MCF 10A (cell line): ENCODE data around the gene ACSS2. TPM values are rescaled to one million over a fixed set of nuclear protein-coding genes. Genes with fewer than 3 reads are reported as not detected.
"Not testable (repeated sequence)": the region's sequence is repeated elsewhere in the genome, so short reads cannot be mapped to it uniquely, and the experiment has no call there.

Source experiments
- BruUV-seq: library from RNA; stranded (reverse); fragments of 400-500 nt; replicated peaks from 2 replicates; lab custom pipeline; 2021; lab: Mats Ljungman, UMichigan
- CTCF ChIA-PET: fragments of 300-600 bp; sonication (Branson Sonifier 250); formaldehyde crosslinking; extraction: SDS; loops from one replicate; lab custom pipeline; 2021; ENCODE audit warnings: antibody characterized with exemption, inconsistent platforms; lab: Yijun Ruan, JAX
- POLR2A ChIA-PET: fragments of 300-600, 350-650 bp; sonication (Branson Sonifier 250); formaldehyde crosslinking; extraction: SDS; loops from one replicate; lab custom pipeline; 2020; ENCODE audit warnings: antibody characterized with exemption, inconsistent platforms; lab: Yijun Ruan, JAX
- DNase-seq: peaks from one replicate; pipeline ENCODE4 v3.0.0-alpha.2; 2018; ENCODE audit not compliant: unreplicated experiment
- H3K27ac Mint-ChIP-seq: one replicate; pipeline ENCODE4 v1.8.0; 2022; ENCODE audit warnings: mild to moderate bottlenecking, low read depth, mixed read lengths; ENCODE audit not compliant: unreplicated experiment
- H3K27me3 Mint-ChIP-seq: one replicate; pipeline ENCODE4 v1.8.0; 2022; ENCODE audit warnings: mixed read lengths; ENCODE audit not compliant: insufficient read depth, unreplicated experiment
- H3K36me3 Mint-ChIP-seq: one replicate; pipeline ENCODE4 v1.8.0; 2022; ENCODE audit warnings: mild to moderate bottlenecking, moderate library complexity, mixed read lengths; ENCODE audit not compliant: insufficient read depth, unreplicated experiment
- H3K4me1 Mint-ChIP-seq: one replicate; pipeline ENCODE4 v1.8.0; 2022; ENCODE audit warnings: mixed read lengths; ENCODE audit not compliant: insufficient read depth, unreplicated experiment
- H3K4me3 Mint-ChIP-seq: one replicate; pipeline ENCODE4 v1.8.0; 2022; ENCODE audit warnings: mild to moderate bottlenecking, moderate library complexity, mixed read lengths; ENCODE audit not compliant: unreplicated experiment
- H3K9me3 Mint-ChIP-seq: one replicate; pipeline ENCODE4 v1.8.0; 2022; ENCODE audit warnings: mixed read lengths; ENCODE audit not compliant: unreplicated experiment
- intact Hi-C: fragments of 100-400 bp; cut with micrococcal nuclease; formaldehyde crosslinking; loops from 2 replicates; pipeline ENCODE4 v1.14.1; 2022
- total RNA-seq: library from RNA; stranded (reverse); gene quantifications from 2 replicates; pipeline ENCODE4 v1.2.3, GENCODE V29; 2022
- TF ChIP-seq, protein P1 (sequence below): fragments of 200-600 bp; IDR thresholded peaks from one replicate; pipeline ENCODE4 v1.8.0; 2022; ENCODE audit warnings: antibody characterized with exemption, mild to moderate bottlenecking; ENCODE audit not compliant: unreplicated experiment

Gene ACSS2
- total RNA-seq, 1 experiment from 2014 or later, result 42.0 TPM

DNA sequence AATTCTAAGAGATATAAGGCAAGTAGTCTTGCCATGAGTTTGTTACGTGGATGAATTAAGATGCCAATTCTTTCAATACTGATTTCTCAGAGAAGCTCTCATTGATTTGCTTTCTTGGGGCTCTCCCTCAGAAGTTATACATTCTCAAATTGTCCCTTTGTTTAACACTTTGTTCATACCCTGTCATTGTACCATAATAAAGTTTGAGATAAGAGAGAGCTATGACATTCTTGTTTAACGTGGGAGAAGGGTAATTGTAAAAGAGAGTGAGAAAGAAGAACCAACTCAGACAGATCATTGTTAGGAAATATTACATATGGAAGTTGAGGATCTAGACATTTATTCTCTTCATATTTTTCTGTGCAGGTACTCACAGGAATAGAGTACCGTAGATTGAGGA, 19.1 kb downstream of the ACSS2 start:
- BruUV-seq, result no TSS peak
- POLR2A ChIA-PET, result interaction anchor here (0.5 to 2.8 kb wide), 7 partner anchors 9 to 60 kb away, joined by 3 to 13 read pairs (median 5); partner anchors contain the start of genes ACSS2, GSS and MYH7B
- H3K4me3 Mint-ChIP-seq, result no peak overlapping the region
- H3K27me3 Mint-ChIP-seq, result no peaks in the 10 kb centered on the region
- no peak for DNase-seq
- intact Hi-C loops, result no loop called here
- CTCF ChIA-PET, result interaction anchor here (0.5 kb wide), 1 partner anchor 23 kb away, joined by 3 read pairs; no protein-coding TSS in a partner anchor
- TF ChIP-seq, protein P1, sequence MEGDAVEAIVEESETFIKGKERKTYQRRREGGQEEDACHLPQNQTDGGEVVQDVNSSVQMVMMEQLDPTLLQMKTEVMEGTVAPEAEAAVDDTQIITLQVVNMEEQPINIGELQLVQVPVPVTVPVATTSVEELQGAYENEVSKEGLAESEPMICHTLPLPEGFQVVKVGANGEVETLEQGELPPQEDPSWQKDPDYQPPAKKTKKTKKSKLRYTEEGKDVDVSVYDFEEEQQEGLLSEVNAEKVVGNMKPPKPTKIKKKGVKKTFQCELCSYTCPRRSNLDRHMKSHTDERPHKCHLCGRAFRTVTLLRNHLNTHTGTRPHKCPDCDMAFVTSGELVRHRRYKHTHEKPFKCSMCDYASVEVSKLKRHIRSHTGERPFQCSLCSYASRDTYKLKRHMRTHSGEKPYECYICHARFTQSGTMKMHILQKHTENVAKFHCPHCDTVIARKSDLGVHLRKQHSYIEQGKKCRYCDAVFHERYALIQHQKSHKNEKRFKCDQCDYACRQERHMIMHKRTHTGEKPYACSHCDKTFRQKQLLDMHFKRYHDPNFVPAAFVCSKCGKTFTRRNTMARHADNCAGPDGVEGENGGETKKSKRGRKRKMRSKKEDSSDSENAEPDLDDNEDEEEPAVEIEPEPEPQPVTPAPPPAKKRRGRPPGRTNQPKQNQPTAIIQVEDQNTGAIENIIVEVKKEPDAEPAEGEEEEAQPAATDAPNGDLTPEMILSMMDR, result no peak
- H3K4me1 Mint-ChIP-seq, result peaks cover 41% of the 10 kb centered on the region
- no peaks in the 10 kb centered on the region for H3K36me3 Mint-ChIP-seq
- H3K27ac Mint-ChIP-seq, result no peak overlapping the region
- no peaks in the 10 kb centered on the region for H3K9me3 Mint-ChIP-seq

DNA sequence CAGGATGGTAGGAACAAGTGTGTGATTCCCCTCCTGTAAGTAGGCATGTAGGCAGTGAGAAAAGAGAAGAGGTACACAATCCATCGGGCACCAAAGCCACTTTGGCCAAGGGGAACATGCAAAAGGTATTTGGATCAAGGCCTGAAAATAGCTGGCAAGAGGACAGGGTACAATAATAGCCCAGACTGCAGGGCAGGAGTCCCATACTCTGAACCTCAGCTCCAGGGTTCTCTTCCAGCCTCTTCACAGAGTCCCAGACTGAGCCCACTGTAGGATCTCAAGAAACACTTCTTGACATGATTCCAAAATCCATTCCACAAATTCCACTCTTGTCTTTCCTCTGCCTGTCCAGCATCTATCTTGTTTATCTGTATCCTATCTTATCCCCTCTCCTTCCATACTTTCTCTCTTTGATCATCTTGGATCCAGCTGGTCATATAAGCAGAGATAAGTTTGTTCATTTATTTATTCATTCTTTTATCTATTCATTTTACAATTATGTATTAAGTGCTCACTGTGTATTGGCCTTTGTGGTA, 19.7 kb downstream of the ACSS2 start:
- TF ChIP-seq, protein P1, result no peak
- peaks cover 3% of the 10 kb centered on the region for H3K36me3 Mint-ChIP-seq
- CTCF ChIA-PET, result no interaction called here
- no peaks in the 10 kb centered on the region for H3K27me3 Mint-ChIP-seq
- intact Hi-C loops, result no loop called here
- DNase-seq, result no peak
- no TSS peak for BruUV-seq
- no peaks in the 10 kb centered on the region for H3K9me3 Mint-ChIP-seq
- peaks cover 34% of the 10 kb centered on the region for H3K4me1 Mint-ChIP-seq
- POLR2A ChIA-PET, result interaction anchor here (0.5 to 2.8 kb wide), 7 partner anchors 9 to 20 kb away, joined by 3 to 13 read pairs (median 4); partner anchors contain the start of gene ACSS2
- no peak overlapping the region for H3K27ac Mint-ChIP-seq
- H3K4me3 Mint-ChIP-seq, result no peak overlapping the region

DNA sequence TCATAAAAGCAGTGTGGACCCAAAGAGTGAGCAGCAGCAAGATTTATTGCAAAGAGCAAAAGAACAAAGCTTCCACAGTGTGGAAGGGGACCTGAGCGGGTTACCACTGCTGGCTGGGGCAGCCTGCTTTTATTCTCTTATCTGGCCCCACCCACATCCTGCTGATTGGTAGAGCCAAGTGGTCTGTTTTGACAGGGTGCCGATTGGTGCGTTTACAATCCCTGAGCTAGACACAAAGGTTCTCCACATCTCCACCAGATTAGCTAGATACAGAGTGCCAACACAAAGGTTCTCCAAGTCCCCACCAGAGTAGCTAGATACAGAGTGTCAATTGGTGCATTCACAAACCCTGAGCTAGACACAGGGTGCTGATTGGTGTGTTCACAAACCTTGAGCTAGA, 21.7 kb downstream of the ACSS2 start:
- BruUV-seq, H3K27ac Mint-ChIP-seq, H3K4me3 Mint-ChIP-seq, H3K27me3 Mint-ChIP-seq, H3K9me3 Mint-ChIP-seq, DNase-seq, intact Hi-C loops, H3K36me3 Mint-ChIP-seq: not testable (repeated sequence)
- ChIA-PET CTCF (interaction anchor here (0.6 to 1.6 kb wide), 2 partner anchors 14 to 18 kb away, joined by 3 read pairs; no protein-coding TSS in a partner anchor), POLR2A (interaction anchor here (1.9 kb wide), 1 partner anchor 22 kb away, joined by 7 read pairs; the partner anchor contains the start of gene ACSS2)
- H3K4me1 Mint-ChIP-seq, result peaks cover 20% of the 10 kb centered on the region

DNA sequence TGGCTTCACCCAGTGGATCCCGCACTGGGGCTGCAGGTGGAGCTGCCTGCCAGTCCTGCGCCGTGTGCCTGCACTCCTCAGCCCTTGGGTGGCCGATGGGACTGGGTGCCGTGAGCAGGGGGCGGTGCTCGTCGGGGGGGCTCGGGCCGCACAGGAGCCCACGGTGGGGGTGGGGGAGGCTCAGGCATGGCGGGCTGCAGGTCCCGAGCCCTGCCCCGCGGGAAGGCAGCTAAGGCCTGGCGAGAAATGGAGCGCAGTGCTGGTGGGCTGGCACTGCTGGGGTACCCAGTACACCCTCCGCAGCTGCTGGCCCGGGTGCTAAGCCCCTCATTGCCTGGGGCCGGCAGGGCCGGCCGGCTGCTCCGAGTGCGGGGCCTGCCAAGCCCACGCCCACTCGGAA, 22.3 kb downstream of the ACSS2 start:
- peaks cover 26% of the 10 kb centered on the region for H3K4me1 Mint-ChIP-seq

DNA sequence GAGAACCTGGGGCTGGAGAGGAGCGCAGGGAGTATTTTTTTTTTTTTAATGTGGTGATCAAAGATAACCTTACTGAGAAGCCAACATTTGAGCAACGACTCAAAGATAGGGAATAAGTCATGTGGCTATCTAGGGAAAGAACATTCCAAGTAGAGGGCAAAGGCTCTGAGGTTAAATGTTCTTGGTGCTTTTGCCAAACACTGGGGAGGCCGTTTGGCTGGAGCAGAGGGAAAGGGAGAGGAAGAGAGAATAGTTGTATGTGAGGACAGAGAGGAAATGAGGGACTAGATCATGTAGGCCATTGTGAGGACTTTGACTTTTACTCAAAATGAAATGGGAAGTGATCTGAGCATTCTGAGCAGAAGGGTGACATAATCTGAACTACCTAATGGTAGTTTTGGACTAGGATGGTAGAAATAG, 27.8 kb downstream of the ACSS2 start:
- H3K9me3 Mint-ChIP-seq, result no peaks in the 10 kb centered on the region
- H3K4me3 Mint-ChIP-seq, result no peak overlapping the region
- no peak overlapping the region for H3K27ac Mint-ChIP-seq
- no peak for DNase-seq
- intact Hi-C loops, result no loop called here
- TF ChIP-seq, protein P1, result no peak
- CTCF ChIA-PET, result interaction anchor here (0.6 to 1.1 kb wide), 5 partner anchors 11 to 413 kb away, joined by 3 to 4 read pairs (median 4); no protein-coding TSS in a partner anchor
- BruUV-seq, result no TSS peak
- H3K27me3 Mint-ChIP-seq, result no peaks in the 10 kb centered on the region
- peaks cover 30% of the 10 kb centered on the region for H3K4me1 Mint-ChIP-seq
- POLR2A ChIA-PET, result interaction anchor here (1.9 kb wide), 1 partner anchor 18 kb away, joined by 9 read pairs; no protein-coding TSS in a partner anchor
- peaks cover 8% of the 10 kb centered on the region for H3K36me3 Mint-ChIP-seq

More for the DNA sequence above, 22.3 kb downstream of the ACSS2 start:
- ChIA-PET CTCF (interaction anchor here (0.6 kb wide), 1 partner anchor 19 kb away, joined by 3 read pairs; no protein-coding TSS in a partner anchor), POLR2A (interaction anchor here (1.2 to 4.1 kb wide), 2 partner anchors 8 to 22 kb away, joined by 3 to 22 read pairs; partner anchors contain the start of gene ACSS2)
- intact Hi-C loops, DNase-seq, BruUV-seq, H3K9me3 Mint-ChIP-seq, H3K4me3 Mint-ChIP-seq, H3K36me3 Mint-ChIP-seq, H3K27ac Mint-ChIP-seq, H3K27me3 Mint-ChIP-seq: not testable (repeated sequence)
